ENCODE data around the gene MAVS. TPM values are rescaled to one million over a fixed set of nuclear protein-coding genes. Genes with fewer than 3 reads are reported as not detected.

The MAVS gene
- total RNA-seq, 1 experiment from 2014 or later: 38.7 TPM

- intact Hi-C loops (cut with micrococcal nuclease): loop anchor here (2.0 kb wide), 1 partner anchor 26 kb away; the partner anchor contains the start of gene AP5S1
- no TSS peak for BruUV-seq (replicated peaks)
- ATAC-seq: no peak
- H3K9ac ChIP-seq (ENCODE audit: low read length): peak overlapping the region; percentile 98
- peak overlapping the region; percentile 100 for H3K4me2 ChIP-seq (ENCODE audit: low read length)
- ChIA-PET POLR2A (ENCODE audit: unreplicated experiment) (no interaction called here), CTCF (no interaction called here)
- no peaks in the 10 kb centered on the region for H3K27me3 ChIP-seq (ENCODE audit: low read length)
- peaks cover 50% of the 10 kb centered on the region for H3K4me1 ChIP-seq (ENCODE audit: insufficient read depth, low read length)
- H2AFZ ChIP-seq (ENCODE audit: low read length): peak overlapping the region; percentile 86
- no peak for DNase-seq
- no peaks in the 10 kb centered on the region for H4K20me1 ChIP-seq (ENCODE audit: low read length)
- peak overlapping the region; percentile 94 for H3K27ac ChIP-seq (ENCODE audit: low read length)
- peak overlapping the region; percentile 94 for H3K4me3 ChIP-seq (ENCODE audit: low read length)
- H3K36me3 ChIP-seq (ENCODE audit: low read depth, low read length): no peaks in the 10 kb centered on the region
- H3F3A ChIP-seq (ENCODE audit: low read length, unreplicated experiment): no peaks in the 10 kb centered on the region
- H3K9me2 ChIP-seq (replicated peaks; ENCODE audit: low read length): no peaks in the 10 kb centered on the region
- no peak for TF ChIP-seq EZH2 (IDR thresholded peaks at IDR 0.05; ENCODE audit: low read length, unreplicated experiment)
- no peak for TF ChIP-seq CTCF (conservative IDR thresholded peaks at IDR 0.05; ENCODE audit: low read depth, low read length)
- no peak for TF ChIP-seq EZH2phosphoT487 (IDR thresholded peaks at IDR 0.05; ENCODE audit: borderline replicate concordance, low read length)
- H3K79me2 ChIP-seq (ENCODE audit: low read length): peaks cover 42% of the 10 kb centered on the region
- no peaks in the 10 kb centered on the region for H3K9me3 ChIP-seq (ENCODE audit: low read length)
Measured at GRCh38 chr20:3846378-3846739, 275 bp upstream of the MAVS start.

- TF ChIP-seq EZH2 (IDR thresholded peaks at IDR 0.05; ENCODE audit: low read length, unreplicated experiment): no peak
- TF ChIP-seq EZH2phosphoT487 (IDR thresholded peaks at IDR 0.05; ENCODE audit: borderline replicate concordance, low read length): no peak
- no peak for TF ChIP-seq CTCF (conservative IDR thresholded peaks at IDR 0.05; ENCODE audit: low read depth, low read length)
- Histone ChIP-seq H3K9me2 (replicated peaks; ENCODE audit: low read length) (no peaks in the 10 kb centered on the region), H3K4me2 (ENCODE audit: low read length) (peak overlapping the region; percentile 100), H3K27me3 (ENCODE audit: low read length) (no peaks in the 10 kb centered on the region), H3K27ac (ENCODE audit: low read length) (peak overlapping the region; percentile 94), H3K4me1 (ENCODE audit: insufficient read depth, low read length) (peaks cover 45% of the 10 kb centered on the region), H4K20me1 (ENCODE audit: low read length) (no peaks in the 10 kb centered on the region), H3F3A (ENCODE audit: low read length, unreplicated experiment) (no peaks in the 10 kb centered on the region), H3K36me3 (ENCODE audit: low read depth, low read length) (no peaks in the 10 kb centered on the region), H3K9ac (ENCODE audit: low read length) (peak overlapping the region; percentile 98), H3K9me3 (ENCODE audit: low read length) (no peaks in the 10 kb centered on the region), H3K4me3 (ENCODE audit: low read length) (peak overlapping the region; percentile 94), H3K79me2 (ENCODE audit: low read length) (peaks cover 46% of the 10 kb centered on the region), H2AFZ (ENCODE audit: low read length) (peak overlapping the region; percentile 86)
- ATAC-seq (no peak), DNase-seq (peak; percentile 30)
- ChIA-PET CTCF (no interaction called here), POLR2A (ENCODE audit: unreplicated experiment) (no interaction called here)
- BruUV-seq (replicated peaks): TSS peak; percentile 70
- intact Hi-C loops (cut with micrococcal nuclease): loop anchor here (2.0 kb wide), 1 partner anchor 27 kb away; the partner anchor contains the start of gene AP5S1
Measured at GRCh38 chr20:3847429-3847940, 851 bp downstream of the MAVS start.

- H3K4me3 ChIP-seq (ENCODE audit: low read length): no peak overlapping the region
Measured at GRCh38 chr20:3848565-3848964, 1.9 kb downstream of the MAVS start.

More at GRCh38 chr20:3848565-3848964, 1.9 kb downstream of the MAVS start:
- Histone ChIP-seq H3K9me3 (ENCODE audit: low read length) (no peaks in the 10 kb centered on the region), H3F3A (ENCODE audit: low read length, unreplicated experiment) (no peaks in the 10 kb centered on the region), H3K36me3 (ENCODE audit: low read depth, low read length) (no peaks in the 10 kb centered on the region), H2AFZ (ENCODE audit: low read length) (no peak overlapping the region), H4K20me1 (ENCODE audit: low read length) (no peaks in the 10 kb centered on the region), H3K9me2 (replicated peaks; ENCODE audit: low read length) (no peaks in the 10 kb centered on the region), H3K27me3 (ENCODE audit: low read length) (no peaks in the 10 kb centered on the region), H3K27ac (ENCODE audit: low read length) (no peak overlapping the region), H3K4me1 (ENCODE audit: insufficient read depth, low read length) (peaks cover 34% of the 10 kb centered on the region), H3K79me2 (ENCODE audit: low read length) (peaks cover 46% of the 10 kb centered on the region), H3K9ac (ENCODE audit: low read length) (no peak overlapping the region), H3K4me2 (ENCODE audit: low read length) (peak overlapping the region; percentile 100)
- ChIA-PET POLR2A (ENCODE audit: unreplicated experiment) (no interaction called here), CTCF (no interaction called here)
- DNase-seq (no peak), ATAC-seq (no peak)
- BruUV-seq (replicated peaks): no TSS peak
- intact Hi-C loops (cut with micrococcal nuclease): no loop called here
- TF ChIP-seq CTCF (conservative IDR thresholded peaks at IDR 0.05; ENCODE audit: low read depth, low read length) (no peak), EZH2 (IDR thresholded peaks at IDR 0.05; ENCODE audit: low read length, unreplicated experiment) (no peak), EZH2phosphoT487 (IDR thresholded peaks at IDR 0.05; ENCODE audit: borderline replicate concordance, low read length) (no peak)
